Immature natural killer cell (primary cell): Measurements from ENCODE around the gene PRDM2. TPM values are rescaled to one million over a fixed set of nuclear protein-coding genes. Genes with fewer than 3 reads are reported as not detected.
A peak's percentile ranks its signal among the peaks of the same experiment; 100 is the strongest.

Experiments
- DNase-seq, 3 donors: peaks; one replicate each; pipeline ENCODE4 v3.0.0; 2022; ENCODE audit warnings: mixed read lengths in 1 of 3
- H3K27ac Mint-ChIP-seq, 6 donors: one replicate each; pipeline ENCODE4 v1.8.0; 2020; ENCODE audit warnings: mixed read lengths in 6 of 6, mild to moderate bottlenecking in 5 of 6, inconsistent platforms in 4 of 6, moderate library complexity in 3 of 6
- H3K27me3 Mint-ChIP-seq, 3 donors: one replicate each; pipeline ENCODE4 v1.8.0; 2020 to 2021; ENCODE audit warnings: low read depth in 3 of 3, mild to moderate bottlenecking in 3 of 3, mixed read lengths in 3 of 3, moderate library complexity in 3 of 3, inconsistent platforms in 1 of 3
- H3K36me3 Mint-ChIP-seq, 3 donors: one replicate each; pipeline ENCODE4 v1.8.0; 2020; ENCODE audit warnings: mixed read lengths in 3 of 3, inconsistent platforms in 2 of 3, mild to moderate bottlenecking in 2 of 3
- H3K4me1 Mint-ChIP-seq, 2 donors: one replicate each; pipeline ENCODE4 v1.8.0; 2020; ENCODE audit warnings: inconsistent platforms in 2 of 2, mild to moderate bottlenecking in 2 of 2, mixed read lengths in 2 of 2, moderate library complexity in 1 of 2
- H3K4me3 Mint-ChIP-seq, 5 donors: one replicate each; pipeline ENCODE4 v1.8.0; 2020; ENCODE audit warnings: mild to moderate bottlenecking in 5 of 5, mixed read lengths in 5 of 5, inconsistent platforms in 3 of 5, moderate library complexity in 3 of 5
- H3K9me3 Mint-ChIP-seq, 6 donors: one replicate each; pipeline ENCODE4 v1.8.0; 2020; ENCODE audit warnings: mild to moderate bottlenecking in 6 of 6, mixed read lengths in 6 of 6, inconsistent platforms in 4 of 6, moderate library complexity in 3 of 6
- polyA plus RNA-seq, 3 donors: library from polyadenylated mRNA; unstranded; fragments of 300-500 nt; fragmentation: Illumina TruSeq; gene quantifications; one replicate each; pipeline ENCODE4 v1.2.3, GENCODE V29; 2021

Gene PRDM2
- polyA plus RNA-seq, 3 donors from 2014 or later: 9.6 to 34.1 (median 10.8) TPM

DNA sequence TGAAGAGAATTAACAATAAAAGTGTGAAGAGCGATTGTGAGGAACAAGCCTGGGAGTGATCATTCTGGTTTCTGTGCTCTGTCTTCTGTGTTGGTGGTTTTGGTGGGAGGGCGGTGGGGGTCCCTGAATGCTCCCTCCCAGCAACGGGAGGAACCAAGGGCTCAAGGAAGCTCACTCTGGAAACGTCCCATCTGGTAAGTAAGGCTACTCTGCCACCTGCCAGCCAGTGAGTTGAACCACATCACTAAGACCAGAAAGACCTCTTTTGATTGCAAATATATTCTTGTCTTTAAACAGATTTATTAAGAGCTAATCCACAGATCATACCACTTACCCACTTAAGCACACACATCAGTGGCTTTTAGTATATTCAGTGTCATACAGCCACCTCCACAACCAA lies 125.0 kb downstream of the PRDM2 start:
- no peaks in the 10 kb centered on the region for H3K9me3 Mint-ChIP-seq
- no peaks in the 10 kb centered on the region for H3K4me1 Mint-ChIP-seq
- H3K36me3 Mint-ChIP-seq: peaks cover 8 to 24% (median 14%) of the 10 kb centered on the region in 3 donors
- DNase-seq: no peak
- H3K27ac Mint-ChIP-seq: peak overlapping the region in 1 of 6 donors; percentile 0
- no peak overlapping the region for H3K4me3 Mint-ChIP-seq
- peaks cover 0 to 1% (median 0%) of the 10 kb centered on the region in 3 donors for H3K27me3 Mint-ChIP-seq

- Mint-ChIP-seq H3K4me3 (no peak overlapping the region), H3K27ac (peak overlapping the region in 2 of 6 donors; percentile 8 to 49), H3K9me3 (no peaks in the 10 kb centered on the region), H3K4me1 (no peaks in the 10 kb centered on the region), H3K27me3 (peaks cover 0 to 1% (median 0%) of the 10 kb centered on the region in 3 donors), H3K36me3 (peaks cover 8 to 24% (median 14%) of the 10 kb centered on the region in 3 donors)
- DNase-seq: no peak
Measured at GRCh38 chr1:13826009-13826408, 126.0 kb downstream of the PRDM2 start.

- DNase-seq: no peak
- no peaks in the 10 kb centered on the region for H3K9me3 Mint-ChIP-seq
- H3K4me1 Mint-ChIP-seq: no peaks in the 10 kb centered on the region
- peaks cover 0 to 1% (median 0%) of the 10 kb centered on the region in 3 donors for H3K27me3 Mint-ChIP-seq
- no peak overlapping the region for H3K27ac Mint-ChIP-seq
- H3K4me3 Mint-ChIP-seq: no peak overlapping the region
- peaks cover 8 to 24% (median 14%) of the 10 kb centered on the region in 3 donors for H3K36me3 Mint-ChIP-seq
Measured at GRCh38 chr1:13826591-13826990, 126.6 kb downstream of the PRDM2 start.

GRCh38 chr1:13828454-13829151 lies 128.6 kb downstream of the PRDM2 start:
- no peaks in the 10 kb centered on the region for H3K9me3 Mint-ChIP-seq
- H3K4me1 Mint-ChIP-seq: no peaks in the 10 kb centered on the region
- no peak overlapping the region for H3K27ac Mint-ChIP-seq
- DNase-seq: no peak
- peaks cover 1 to 2% (median 1%) of the 10 kb centered on the region in 3 donors for H3K27me3 Mint-ChIP-seq
- no peak overlapping the region for H3K4me3 Mint-ChIP-seq
- peaks cover 4 to 8% (median 4%) of the 10 kb centered on the region in 3 donors for H3K36me3 Mint-ChIP-seq

GRCh38 chr1:13829152-13829769 lies 129.3 kb downstream of the PRDM2 start:
- Mint-ChIP-seq H3K27me3 (peaks cover 0 to 2% (median 1%) of the 10 kb centered on the region in 3 donors), H3K27ac (no peak overlapping the region), H3K4me1 (no peaks in the 10 kb centered on the region), H3K36me3 (peaks cover 0 to 4% (median 0%) of the 10 kb centered on the region in 3 donors), H3K9me3 (no peaks in the 10 kb centered on the region), H3K4me3 (no peak overlapping the region)
- no peak for DNase-seq

- Mint-ChIP-seq H3K9me3 (no peaks in the 10 kb centered on the region), H3K36me3 (peaks cover 0 to 4% (median 0%) of the 10 kb centered on the region in 3 donors), H3K27ac (no peak overlapping the region), H3K4me1 (no peaks in the 10 kb centered on the region), H3K27me3 (peaks cover 0 to 2% (median 1%) of the 10 kb centered on the region in 3 donors), H3K4me3 (no peak overlapping the region)
- no peak for DNase-seq
Measured at GRCh38 chr1:13830170-13830569, 130.2 kb downstream of the PRDM2 start.

DNA sequence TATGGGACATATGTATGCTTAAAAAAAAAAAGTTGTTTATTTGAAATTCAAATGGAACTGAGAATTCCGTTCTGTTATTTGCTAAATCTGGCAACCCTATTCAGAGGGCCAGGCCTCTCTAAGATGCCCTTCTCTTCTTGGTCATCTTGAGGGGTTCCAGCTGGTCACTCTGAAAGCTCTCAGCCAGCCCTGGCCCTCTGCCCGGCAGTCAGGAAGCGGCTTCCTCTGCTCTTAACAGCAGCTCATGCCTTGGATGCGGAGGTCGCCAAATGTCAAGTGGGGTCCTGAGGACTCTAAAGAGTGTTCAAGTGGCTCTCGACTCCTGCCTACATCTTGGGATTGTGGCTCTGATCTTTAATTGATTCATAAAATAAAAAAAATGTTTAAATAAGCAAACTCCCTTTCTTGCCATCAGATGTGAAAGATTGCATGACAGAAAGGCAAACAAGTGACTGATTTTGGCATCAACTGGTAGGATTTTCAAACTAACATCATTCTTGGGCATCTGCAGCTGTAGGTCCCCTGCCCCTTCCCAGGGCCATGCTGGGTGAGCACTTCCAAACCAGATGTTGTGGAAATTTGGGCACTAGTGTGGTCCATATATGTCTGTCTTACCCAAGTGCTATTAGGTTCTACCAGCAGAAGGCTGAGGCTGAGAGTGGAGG lies 130.8 kb downstream of the PRDM2 start:
- Mint-ChIP-seq H3K4me1 (no peaks in the 10 kb centered on the region), H3K36me3 (peaks cover 0 to under 1% (median 0%) of the 10 kb centered on the region in 3 donors), H3K4me3 (no peak overlapping the region), H3K9me3 (no peaks in the 10 kb centered on the region), H3K27me3 (peaks cover 0 to 2% (median 1%) of the 10 kb centered on the region in 3 donors), H3K27ac (no peak overlapping the region)
- DNase-seq: no peak

GRCh38 chr1:13832100-13832499 lies 132.1 kb downstream of the PRDM2 start:
- Mint-ChIP-seq H3K9me3 (no peaks in the 10 kb centered on the region), H3K27ac (no peak overlapping the region), H3K36me3 (no peaks in the 10 kb centered on the region)

GRCh38 chr1:13832536-13832935 lies 132.5 kb downstream of the PRDM2 start:
- Mint-ChIP-seq H3K4me3 (no peak overlapping the region), H3K4me1 (no peaks in the 10 kb centered on the region), H3K27me3 (peaks cover 0 to 3% (median 2%) of the 10 kb centered on the region in 3 donors), H3K36me3 (no peaks in the 10 kb centered on the region), H3K9me3 (no peaks in the 10 kb centered on the region), H3K27ac (no peak overlapping the region)
- no peak for DNase-seq

More at GRCh38 chr1:13832100-13832499, 132.1 kb downstream of the PRDM2 start:
- Mint-ChIP-seq H3K4me1 (no peaks in the 10 kb centered on the region), H3K4me3 (no peak overlapping the region), H3K27me3 (peaks cover 0 to 3% (median 2%) of the 10 kb centered on the region in 3 donors)
- DNase-seq: no peak

GRCh38 chr1:13836136-13836535 lies 136.1 kb downstream of the PRDM2 start:
- Mint-ChIP-seq H3K4me3 (no peak overlapping the region), H3K9me3 (peaks cover 0 to 2% (median 0%) of the 10 kb centered on the region in 6 donors), H3K36me3 (no peaks in the 10 kb centered on the region), H3K4me1 (no peaks in the 10 kb centered on the region), H3K27ac (no peak overlapping the region), H3K27me3 (peaks cover 0 to 6% (median 4%) of the 10 kb centered on the region in 3 donors)
- no peak for DNase-seq

DNA sequence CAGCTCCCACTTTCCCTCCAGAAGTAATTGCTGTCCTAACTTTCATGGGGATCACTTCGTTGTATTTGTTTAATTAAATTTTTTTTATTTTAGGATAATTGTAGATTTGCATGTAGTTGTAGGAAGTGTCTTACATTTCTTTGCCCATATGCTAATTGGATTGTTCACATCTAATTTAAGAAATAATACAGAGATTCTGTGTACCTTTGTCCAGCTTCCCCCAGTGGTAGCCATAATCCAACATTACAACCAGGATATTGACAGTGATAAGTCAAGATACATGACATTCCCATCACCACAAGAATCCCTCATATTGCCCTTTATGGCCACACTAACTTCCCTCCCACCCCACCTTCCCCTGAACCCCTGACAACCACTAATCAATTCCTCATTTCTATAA lies 136.6 kb downstream of the PRDM2 start:
- H3K27ac Mint-ChIP-seq: no peak overlapping the region
- H3K9me3 Mint-ChIP-seq: peaks cover 0 to 2% (median 0%) of the 10 kb centered on the region in 6 donors
- peaks cover 2 to 6% (median 4%) of the 10 kb centered on the region in 3 donors for H3K27me3 Mint-ChIP-seq
- no peak overlapping the region for H3K4me3 Mint-ChIP-seq
- no peak for DNase-seq
- H3K36me3 Mint-ChIP-seq: no peaks in the 10 kb centered on the region
- H3K4me1 Mint-ChIP-seq: no peaks in the 10 kb centered on the region

GRCh38 chr1:13838236-13838635 lies 138.2 kb downstream of the PRDM2 start:
- DNase-seq: no peak
- Mint-ChIP-seq H3K9me3 (peaks cover 0 to 2% (median 0%) of the 10 kb centered on the region in 6 donors), H3K4me1 (no peaks in the 10 kb centered on the region), H3K36me3 (no peaks in the 10 kb centered on the region), H3K27me3 (peaks cover 4 to 8% (median 6%) of the 10 kb centered on the region in 3 donors), H3K4me3 (no peak overlapping the region), H3K27ac (no peak overlapping the region)

GRCh38 chr1:13842497-13842896 lies 142.5 kb downstream of the PRDM2 start:
- no peaks in the 10 kb centered on the region for H3K4me1 Mint-ChIP-seq

GRCh38 chr1:13851726-13852125 lies 151.7 kb downstream of the PRDM2 start:
- H3K4me1 Mint-ChIP-seq: no peaks in the 10 kb centered on the region
- H3K36me3 Mint-ChIP-seq: peaks cover 0 to 21% (median 5%) of the 10 kb centered on the region in 3 donors
- H3K4me3 Mint-ChIP-seq: no peak overlapping the region
- no peak overlapping the region for H3K27ac Mint-ChIP-seq
- H3K27me3 Mint-ChIP-seq: peaks cover 0 to 6% (median 5%) of the 10 kb centered on the region in 3 donors
- H3K9me3 Mint-ChIP-seq: no peaks in the 10 kb centered on the region
- no peak for DNase-seq

More at GRCh38 chr1:13842497-13842896, 142.5 kb downstream of the PRDM2 start:
- H3K27me3 Mint-ChIP-seq: peaks cover 6 to 15% (median 12%) of the 10 kb centered on the region in 3 donors
- peaks cover 0 to 9% (median 0%) of the 10 kb centered on the region in 3 donors for H3K36me3 Mint-ChIP-seq
- H3K27ac Mint-ChIP-seq: no peak overlapping the region
- H3K9me3 Mint-ChIP-seq: peaks cover 0 to 2% (median 0%) of the 10 kb centered on the region in 6 donors
- no peak for DNase-seq
- H3K4me3 Mint-ChIP-seq: no peak overlapping the region
